A549 (cell line): ENCODE data around the gene PUM2. TPM values are rescaled to one million over a fixed set of nuclear protein-coding genes. Genes with fewer than 3 reads are reported as not detected.

Experiments used
- ATAC-seq, 2 experiments: fragments of 200-7000 bp in 1 of 2; fragments of >200 bp in 1 of 2; cut with Nextera tagmentation in 1 of 2; cut with Tn5 transposase in 1 of 2; 3 replicates each; pipeline versions ENCODE4 v1.8.0 to v1.9.1; 2018 to 2020; ENCODE audit warnings: mild to moderate bottlenecking in 1 of 2, moderate library complexity in 1 of 2
- CTCF ChIA-PET: fragments of 300-600 bp; sonication (Branson Sonifier 250); formaldehyde crosslinking; extraction: SDS; loops from one replicate; lab custom pipeline; 2021; ENCODE audit warnings: antibody characterized with exemption, inconsistent platforms; lab: Yijun Ruan, JAX
- POLR2A ChIA-PET: fragments of 350-600 bp; formaldehyde crosslinking; extraction: SDS; loops from one replicate; lab custom pipeline; 2021; ENCODE audit warnings: antibody characterized with exemption, inconsistent platforms; lab: Yijun Ruan, JAX
- DNase-seq, 2 experiments: peaks; one replicate each; pipeline versions ENCODE4 v3.0.0 to v3.0.0-alpha.2; 2011 to 2016; ENCODE audit warnings: low read depth in 1 of 2, low spot score in 1 of 2
- FAIRE-seq: peaks from 2 replicates; lab custom pipeline; 2011; peaks lifted over from hg19 to GRCh38; lab: Jason Lieb, UNC
- H3K27ac ChIP-seq, 2 experiments: fragments of >200 bp; sonication (Bioruptor Twin); formaldehyde crosslinking; 3 replicates each; pipeline ENCODE4 v1.5.1; 2016 to 2017
- H3K4me1 ChIP-seq: fragments of >200 bp; sonication (Bioruptor Twin); formaldehyde crosslinking; 3 replicates; pipeline ENCODE4 v1.6.1; 2016
- H3K4me2 ChIP-seq: fragments of >200 bp; sonication (Bioruptor Twin); formaldehyde crosslinking; 3 replicates; pipeline ENCODE4 v1.6.1; 2016
- H3K4me3 ChIP-seq: fragments of >200 bp; sonication (Bioruptor Twin); formaldehyde crosslinking; 3 replicates; pipeline ENCODE4 v1.5.1; 2016
- H3K9me3 ChIP-seq: fragments of >200 bp; sonication (Bioruptor Twin); formaldehyde crosslinking; 3 replicates; pipeline ENCODE4 v1.6.1; 2016
- BHLHE40 ChIP-seq: IDR thresholded peaks from 2 replicates; pipeline ENCODE4 v1.6.1; 2012; ENCODE audit warnings: low read depth, low read length, inconsistent platforms
- CBX2 ChIP-seq: fragments of 200-600 bp; sonication (generic); IDR thresholded peaks from 2 replicates; pipeline ENCODE4 v1.6.1; 2016; ENCODE audit warnings: low read depth, mild to moderate bottlenecking, borderline replicate concordance
- EHF ChIP-seq: fragments of 250-450 bp; sonication (Bioruptor Pico); IDR thresholded peaks from 2 replicates; pipeline ENCODE4 v1.5.0; 2020; ENCODE audit warnings: mild to moderate bottlenecking
- EP300 ChIP-seq, 2 experiments: fragments of >200 bp; sonication (Bioruptor Twin); formaldehyde crosslinking; IDR thresholded peaks; 2 replicates in 1 of 2; 3 replicates in 1 of 2; pipeline ENCODE4 v1.6.1; 2016 to 2017
- ESRRA ChIP-seq: fragments of 150-350 bp; IDR thresholded peaks from 2 replicates; pipeline ENCODE4 v1.6.1; 2014; ENCODE audit warnings: mild to moderate bottlenecking, low read length, borderline replicate concordance
- FOSB ChIP-seq: fragments of 250-450 bp; sonication (Bioruptor Pico); IDR thresholded peaks from 2 replicates; pipeline ENCODE4 v1.5.0; 2020; ENCODE audit warnings: mild to moderate bottlenecking, moderate library complexity
- FOSL2 ChIP-seq, 2 experiments: fragments of 450-650 bp in 1 of 2; fragments of >200 bp in 1 of 2; sonication (Bioruptor Twin) in 1 of 2; formaldehyde crosslinking; IDR thresholded peaks; 2 replicates each; pipeline versions ENCODE4 v1.5.0 to v1.6.1; 2016 to 2020; ENCODE audit warnings: mild to moderate bottlenecking in 1 of 2, moderate library complexity in 1 of 2
- GATA3 ChIP-seq: IDR thresholded peaks from 2 replicates; pipeline ENCODE4 v1.6.1; 2012; ENCODE audit warnings: borderline replicate concordance
- HDAC2 ChIP-seq: fragments of 200-600 bp; sonication (generic); IDR thresholded peaks from 2 replicates; pipeline ENCODE4 v1.6.1; 2016
- HOXA7 ChIP-seq: fragments of 250-450 bp; sonication (Bioruptor Pico); IDR thresholded peaks from 2 replicates; pipeline ENCODE4 v1.5.0; 2020; ENCODE audit warnings: mild to moderate bottlenecking, moderate library complexity
- HOXB13 ChIP-seq: fragments of 250-450 bp; sonication (Bioruptor Pico); IDR thresholded peaks from 2 replicates; pipeline ENCODE4 v1.5.0; 2020; ENCODE audit warnings: low read depth, mild to moderate bottlenecking, moderate library complexity
- JUN ChIP-seq, 2 experiments: fragments of >200 bp; sonication (Bioruptor Twin); formaldehyde crosslinking; IDR thresholded peaks; 2 replicates in 1 of 2; 3 replicates in 1 of 2; pipeline ENCODE4 v1.6.1; 2016 to 2017
- MAFK ChIP-seq: fragments of 450-650 bp; IDR thresholded peaks from 2 replicates; pipeline ENCODE4 v1.6.1; 2014; ENCODE audit not compliant: partially characterized antibody
- MYC ChIP-seq: IDR thresholded peaks from 2 replicates; pipeline ENCODE4 v1.6.1; 2012; ENCODE audit warnings: mild to moderate bottlenecking, inconsistent platforms, low read length, improper control_type of control experiment, borderline replicate concordance
- NFE2L2 ChIP-seq: fragments of 150-350 bp; conservative IDR thresholded peaks from 2 replicates; pipeline ENCODE4 v1.6.1; 2014; ENCODE audit warnings: low read length
- RARB ChIP-seq: fragments of 250-450 bp; sonication (Bioruptor Pico); IDR thresholded peaks from 2 replicates; pipeline ENCODE4 v1.8.0; 2021; ENCODE audit warnings: mild to moderate bottlenecking, moderate library complexity
- RCOR1 ChIP-seq: fragments of 150-350 bp; IDR thresholded peaks from 2 replicates; pipeline ENCODE4 v1.6.1; 2014; ENCODE audit warnings: antibody characterized with exemption, low read length, low read depth
- RFX5 ChIP-seq: fragments of 450-650 bp; IDR thresholded peaks from 2 replicates; pipeline ENCODE4 v1.7.1; 2014; ENCODE audit warnings: antibody characterized with exemption, mild to moderate bottlenecking, moderate library complexity
- SREBF2 ChIP-seq: fragments of 450-650 bp; IDR thresholded peaks from 2 replicates; pipeline ENCODE4 v1.6.1; 2014; ENCODE audit warnings: mild to moderate bottlenecking, moderate library complexity
- TP53 ChIP-seq: fragments of 250-450 bp; sonication (Bioruptor Pico); IDR thresholded peaks from 2 replicates; pipeline ENCODE4 v1.5.0; 2021; ENCODE audit warnings: mild to moderate bottlenecking, moderate library complexity
- ZC3H11A ChIP-seq: fragments of 450-650 bp; IDR thresholded peaks from 2 replicates; pipeline ENCODE4 v1.6.1; 2014; ENCODE audit warnings: antibody characterized with exemption, mild to moderate bottlenecking
- ZFP36 ChIP-seq: fragments of 450-650 bp; IDR thresholded peaks from 2 replicates; pipeline ENCODE4 v1.6.1; 2014; ENCODE audit warnings: borderline replicate concordance; ENCODE audit not compliant: partially characterized antibody
- WGBS: methylation state at CpG from one replicate; pipeline ENCODE4 v1.1.6; 2017; ENCODE audit errors: missing lambda C conversion rate; 5-methylcytosine and 5-hydroxymethylcytosine counted together
- polyA plus RNA-seq, 4 experiments: library from polyadenylated mRNA; depleted of rRNA in 3 of 4; stranded (reverse); fragments of >200 nt; fragmentation: RNase III in 1 of 4; extraction: RNeasy Plus Mini Kit Qiagen cat#74134 plus additional on column Dnase treatment in 1 of 4; gene quantifications; 2 replicates in 3 of 4; 3 replicates in 1 of 4; pipeline ENCODE4 v1.2.3, GENCODE V29; 2011 to 2017
- TF ChIP-seq, protein P1 (sequence below): IDR thresholded peaks from 2 replicates; pipeline ENCODE4 v1.6.1; 2012
- TF ChIP-seq, protein P2 (sequence below): IDR thresholded peaks from 2 replicates; pipeline ENCODE4 v1.6.1; 2012; ENCODE audit warnings: low read depth, borderline replicate concordance
- TF ChIP-seq, protein P3 (sequence below): fragments of 450-650 bp; IDR thresholded peaks from 2 replicates; pipeline ENCODE4 v1.6.1; 2014; ENCODE audit warnings: antibody characterized with exemption
- TF ChIP-seq, protein P4 (sequence below): fragments of >200 bp; sonication (Bioruptor Twin); formaldehyde crosslinking; IDR thresholded peaks from 3 replicates; pipeline ENCODE4 v1.5.1; 2016
- TF ChIP-seq, protein P5 (sequence below): IDR thresholded peaks from 2 replicates; pipeline ENCODE4 v1.6.1; 2012
- TF ChIP-seq, protein P6 (sequence below): fragments of 200-600 bp; sonication (generic); IDR thresholded peaks from 2 replicates; pipeline ENCODE4 v1.6.1; 2016; ENCODE audit warnings: antibody characterized with exemption, mild to moderate bottlenecking, moderate library complexity

PUM2 gene
- polyA plus RNA-seq, 2 of the 4 experiments (the other 2 are of a cell fraction): 44.6 to 94.2 TPM

DNA sequence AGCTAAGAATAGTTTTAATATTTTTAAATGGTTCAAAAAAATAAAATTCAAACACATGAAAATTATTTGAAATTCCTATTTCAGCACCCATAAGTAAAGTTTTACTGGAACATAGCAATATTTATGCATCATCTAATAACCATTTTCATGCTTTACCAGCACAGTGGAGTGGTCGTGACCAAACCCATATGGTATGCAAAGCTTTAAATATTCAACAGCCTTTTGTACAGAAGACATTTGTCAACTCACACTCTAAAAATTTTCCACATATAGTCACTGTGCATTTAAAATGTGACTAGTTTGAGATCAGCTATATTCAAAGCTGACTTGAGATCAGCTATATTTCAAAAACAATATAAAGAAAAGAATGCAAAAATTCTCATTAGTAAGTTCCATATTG lies 46.2 kb downstream of the PUM2 start:
- DNase-seq: no peak
- POLR2A ChIA-PET: interaction anchor here (0.6 kb wide), 1 partner anchor 12 kb away, joined by 4 read pairs; no protein-coding TSS in a partner anchor
- no peak overlapping the region for H3K4me3 ChIP-seq
- WGBS: 82% methylated on average over 1 of the region's 1 CpG
- no peaks in the 10 kb centered on the region for H3K9me3 ChIP-seq
- H3K4me1 ChIP-seq: no peaks in the 10 kb centered on the region
- FAIRE-seq: no peak
- no peak overlapping the region for H3K27ac ChIP-seq
- CTCF ChIA-PET: interaction anchor here (0.8 to 4.2 kb wide), 6 partner anchors 12 to 289 kb away, joined by 3 to 26 read pairs (median 6); partner anchors contain the start of gene SDC1
- no peak for ATAC-seq
- TF ChIP-seq ZC3H11A (no peak), JUN (IDR thresholded peaks at IDR 0.05) (no peak), FOSB (CRISPR knock-in tag) (no peak), FOSL2 (IDR thresholded peaks at IDR 0.05) (no peak), FOSL2 (CRISPR knock-in tag; IDR thresholded peaks at IDR 0.05) (no peak), EP300 (IDR thresholded peaks at IDR 0.05) (no peak), HDAC2 (no peak), RFX5 (no peak), EHF (CRISPR knock-in tag) (no peak), MYC (no peak), RCOR1 (no peak), NFE2L2 (no peak), ZFP36 (no peak), HOXA7 (CRISPR knock-in tag) (no peak)
- TF ChIP-seq, protein P1, sequence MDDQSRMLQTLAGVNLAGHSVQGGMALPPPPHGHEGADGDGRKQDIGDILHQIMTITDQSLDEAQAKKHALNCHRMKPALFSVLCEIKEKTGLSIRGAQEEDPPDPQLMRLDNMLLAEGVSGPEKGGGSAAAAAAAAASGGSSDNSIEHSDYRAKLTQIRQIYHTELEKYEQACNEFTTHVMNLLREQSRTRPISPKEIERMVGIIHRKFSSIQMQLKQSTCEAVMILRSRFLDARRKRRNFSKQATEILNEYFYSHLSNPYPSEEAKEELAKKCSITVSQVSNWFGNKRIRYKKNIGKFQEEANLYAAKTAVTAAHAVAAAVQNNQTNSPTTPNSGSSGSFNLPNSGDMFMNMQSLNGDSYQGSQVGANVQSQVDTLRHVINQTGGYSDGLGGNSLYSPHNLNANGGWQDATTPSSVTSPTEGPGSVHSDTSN: no peak
- TF ChIP-seq, protein P2, sequence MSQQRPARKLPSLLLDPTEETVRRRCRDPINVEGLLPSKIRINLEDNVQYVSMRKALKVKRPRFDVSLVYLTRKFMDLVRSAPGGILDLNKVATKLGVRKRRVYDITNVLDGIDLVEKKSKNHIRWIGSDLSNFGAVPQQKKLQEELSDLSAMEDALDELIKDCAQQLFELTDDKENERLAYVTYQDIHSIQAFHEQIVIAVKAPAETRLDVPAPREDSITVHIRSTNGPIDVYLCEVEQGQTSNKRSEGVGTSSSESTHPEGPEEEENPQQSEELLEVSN: no peak
- TF ChIP-seq, protein P3, sequence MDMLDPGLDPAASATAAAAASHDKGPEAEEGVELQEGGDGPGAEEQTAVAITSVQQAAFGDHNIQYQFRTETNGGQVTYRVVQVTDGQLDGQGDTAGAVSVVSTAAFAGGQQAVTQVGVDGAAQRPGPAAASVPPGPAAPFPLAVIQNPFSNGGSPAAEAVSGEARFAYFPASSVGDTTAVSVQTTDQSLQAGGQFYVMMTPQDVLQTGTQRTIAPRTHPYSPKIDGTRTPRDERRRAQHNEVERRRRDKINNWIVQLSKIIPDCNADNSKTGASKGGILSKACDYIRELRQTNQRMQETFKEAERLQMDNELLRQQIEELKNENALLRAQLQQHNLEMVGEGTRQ: no peak
- no peak overlapping the region for H3K4me2 ChIP-seq

DNA sequence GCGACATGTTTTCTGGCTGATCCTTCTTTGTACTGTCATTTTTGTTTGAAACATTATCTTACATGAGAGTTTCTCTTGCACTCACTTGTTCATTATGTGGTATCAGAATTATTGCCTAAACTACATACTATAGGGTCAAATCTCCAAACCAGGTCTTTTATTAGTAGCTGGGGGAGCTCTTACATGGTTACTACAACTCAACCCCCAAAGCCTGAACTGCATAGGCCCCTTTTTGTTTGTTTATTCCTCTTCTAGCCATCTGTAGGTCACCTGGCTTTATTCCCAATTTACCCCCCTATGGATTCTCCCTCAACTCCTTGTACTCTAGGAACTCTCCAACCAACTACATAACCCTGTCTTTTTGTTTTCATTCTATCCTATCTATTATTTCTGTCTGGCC lies 46.7 kb downstream of the PUM2 start:
- Histone ChIP-seq H3K4me1 (no peaks in the 10 kb centered on the region), H3K4me3 (no peak overlapping the region), H3K9me3 (no peaks in the 10 kb centered on the region), H3K27ac (no peak overlapping the region), H3K4me2 (no peak overlapping the region)
- ChIA-PET POLR2A (interaction anchor here (0.6 kb wide), 1 partner anchor 12 kb away, joined by 4 read pairs; no protein-coding TSS in a partner anchor), CTCF (interaction anchor here (1.0 to 4.2 kb wide), 6 partner anchors 11 to 288 kb away, joined by 3 to 26 read pairs (median 6); partner anchors contain the start of gene SDC1)
- DNase-seq: no peak
- TF ChIP-seq FOSB (CRISPR knock-in tag): no peak
- TF ChIP-seq, protein P4, sequence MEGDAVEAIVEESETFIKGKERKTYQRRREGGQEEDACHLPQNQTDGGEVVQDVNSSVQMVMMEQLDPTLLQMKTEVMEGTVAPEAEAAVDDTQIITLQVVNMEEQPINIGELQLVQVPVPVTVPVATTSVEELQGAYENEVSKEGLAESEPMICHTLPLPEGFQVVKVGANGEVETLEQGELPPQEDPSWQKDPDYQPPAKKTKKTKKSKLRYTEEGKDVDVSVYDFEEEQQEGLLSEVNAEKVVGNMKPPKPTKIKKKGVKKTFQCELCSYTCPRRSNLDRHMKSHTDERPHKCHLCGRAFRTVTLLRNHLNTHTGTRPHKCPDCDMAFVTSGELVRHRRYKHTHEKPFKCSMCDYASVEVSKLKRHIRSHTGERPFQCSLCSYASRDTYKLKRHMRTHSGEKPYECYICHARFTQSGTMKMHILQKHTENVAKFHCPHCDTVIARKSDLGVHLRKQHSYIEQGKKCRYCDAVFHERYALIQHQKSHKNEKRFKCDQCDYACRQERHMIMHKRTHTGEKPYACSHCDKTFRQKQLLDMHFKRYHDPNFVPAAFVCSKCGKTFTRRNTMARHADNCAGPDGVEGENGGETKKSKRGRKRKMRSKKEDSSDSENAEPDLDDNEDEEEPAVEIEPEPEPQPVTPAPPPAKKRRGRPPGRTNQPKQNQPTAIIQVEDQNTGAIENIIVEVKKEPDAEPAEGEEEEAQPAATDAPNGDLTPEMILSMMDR: no peak
- no peak for TF ChIP-seq GATA3
- no peak for TF ChIP-seq MAFK
- no peak for TF ChIP-seq HOXA7 (CRISPR knock-in tag)
- no peak for TF ChIP-seq CBX2
- no peak for TF ChIP-seq TP53
- TF ChIP-seq, protein P5, sequence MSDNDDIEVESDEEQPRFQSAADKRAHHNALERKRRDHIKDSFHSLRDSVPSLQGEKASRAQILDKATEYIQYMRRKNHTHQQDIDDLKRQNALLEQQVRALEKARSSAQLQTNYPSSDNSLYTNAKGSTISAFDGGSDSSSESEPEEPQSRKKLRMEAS: no peak
- no peak for TF ChIP-seq SREBF2
- TF ChIP-seq, protein P2: no peak
- TF ChIP-seq MYC: no peak
- no peak for TF ChIP-seq BHLHE40
- TF ChIP-seq, protein P6, sequence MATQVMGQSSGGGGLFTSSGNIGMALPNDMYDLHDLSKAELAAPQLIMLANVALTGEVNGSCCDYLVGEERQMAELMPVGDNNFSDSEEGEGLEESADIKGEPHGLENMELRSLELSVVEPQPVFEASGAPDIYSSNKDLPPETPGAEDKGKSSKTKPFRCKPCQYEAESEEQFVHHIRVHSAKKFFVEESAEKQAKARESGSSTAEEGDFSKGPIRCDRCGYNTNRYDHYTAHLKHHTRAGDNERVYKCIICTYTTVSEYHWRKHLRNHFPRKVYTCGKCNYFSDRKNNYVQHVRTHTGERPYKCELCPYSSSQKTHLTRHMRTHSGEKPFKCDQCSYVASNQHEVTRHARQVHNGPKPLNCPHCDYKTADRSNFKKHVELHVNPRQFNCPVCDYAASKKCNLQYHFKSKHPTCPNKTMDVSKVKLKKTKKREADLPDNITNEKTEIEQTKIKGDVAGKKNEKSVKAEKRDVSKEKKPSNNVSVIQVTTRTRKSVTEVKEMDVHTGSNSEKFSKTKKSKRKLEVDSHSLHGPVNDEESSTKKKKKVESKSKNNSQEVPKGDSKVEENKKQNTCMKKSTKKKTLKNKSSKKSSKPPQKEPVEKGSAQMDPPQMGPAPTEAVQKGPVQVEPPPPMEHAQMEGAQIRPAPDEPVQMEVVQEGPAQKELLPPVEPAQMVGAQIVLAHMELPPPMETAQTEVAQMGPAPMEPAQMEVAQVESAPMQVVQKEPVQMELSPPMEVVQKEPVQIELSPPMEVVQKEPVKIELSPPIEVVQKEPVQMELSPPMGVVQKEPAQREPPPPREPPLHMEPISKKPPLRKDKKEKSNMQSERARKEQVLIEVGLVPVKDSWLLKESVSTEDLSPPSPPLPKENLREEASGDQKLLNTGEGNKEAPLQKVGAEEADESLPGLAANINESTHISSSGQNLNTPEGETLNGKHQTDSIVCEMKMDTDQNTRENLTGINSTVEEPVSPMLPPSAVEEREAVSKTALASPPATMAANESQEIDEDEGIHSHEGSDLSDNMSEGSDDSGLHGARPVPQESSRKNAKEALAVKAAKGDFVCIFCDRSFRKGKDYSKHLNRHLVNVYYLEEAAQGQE: no peak
- no peak for TF ChIP-seq RARB
- no peak for TF ChIP-seq ESRRA
- TF ChIP-seq JUN (IDR thresholded peaks at IDR 0.05): no peak
- TF ChIP-seq HOXB13 (CRISPR knock-in tag): no peak
- TF ChIP-seq ZFP36: no peak
- WGBS: 95% methylated on average over 1 of the region's 1 CpG
- ATAC-seq: no peak
- FAIRE-seq: no peak
